Measurements from ENCODE around the gene CAST.
A peak's percentile ranks its signal among the peaks of the same experiment; 100 is the strongest.
"Not testable (repeated sequence)": the region's sequence is repeated elsewhere in the genome, so short reads cannot be mapped to it uniquely, and the experiment has no call there.

CAST gene, protein sequence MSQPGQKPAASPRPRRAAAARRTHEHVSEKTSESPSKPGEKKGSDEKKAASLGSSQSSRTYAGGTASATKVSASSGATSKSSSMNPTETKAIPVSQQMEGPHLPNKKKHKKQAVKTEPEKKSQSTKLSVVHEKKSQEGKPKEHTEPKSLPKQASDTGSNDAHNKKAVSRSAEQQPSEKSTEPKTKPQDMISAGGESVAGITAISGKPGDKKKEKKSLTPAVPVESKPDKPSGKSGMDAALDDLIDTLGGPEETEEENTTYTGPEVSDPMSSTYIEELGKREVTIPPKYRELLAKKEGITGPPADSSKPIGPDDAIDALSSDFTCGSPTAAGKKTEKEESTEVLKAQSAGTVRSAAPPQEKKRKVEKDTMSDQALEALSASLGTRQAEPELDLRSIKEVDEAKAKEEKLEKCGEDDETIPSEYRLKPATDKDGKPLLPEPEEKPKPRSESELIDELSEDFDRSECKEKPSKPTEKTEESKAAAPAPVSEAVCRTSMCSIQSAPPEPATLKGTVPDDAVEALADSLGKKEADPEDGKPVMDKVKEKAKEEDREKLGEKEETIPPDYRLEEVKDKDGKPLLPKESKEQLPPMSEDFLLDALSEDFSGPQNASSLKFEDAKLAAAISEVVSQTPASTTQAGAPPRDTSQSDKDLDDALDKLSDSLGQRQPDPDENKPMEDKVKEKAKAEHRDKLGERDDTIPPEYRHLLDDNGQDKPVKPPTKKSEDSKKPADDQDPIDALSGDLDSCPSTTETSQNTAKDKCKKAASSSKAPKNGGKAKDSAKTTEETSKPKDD
- 199 to 245 (median 211) reads per million in 4 experiments for total RNA-seq

DNA sequence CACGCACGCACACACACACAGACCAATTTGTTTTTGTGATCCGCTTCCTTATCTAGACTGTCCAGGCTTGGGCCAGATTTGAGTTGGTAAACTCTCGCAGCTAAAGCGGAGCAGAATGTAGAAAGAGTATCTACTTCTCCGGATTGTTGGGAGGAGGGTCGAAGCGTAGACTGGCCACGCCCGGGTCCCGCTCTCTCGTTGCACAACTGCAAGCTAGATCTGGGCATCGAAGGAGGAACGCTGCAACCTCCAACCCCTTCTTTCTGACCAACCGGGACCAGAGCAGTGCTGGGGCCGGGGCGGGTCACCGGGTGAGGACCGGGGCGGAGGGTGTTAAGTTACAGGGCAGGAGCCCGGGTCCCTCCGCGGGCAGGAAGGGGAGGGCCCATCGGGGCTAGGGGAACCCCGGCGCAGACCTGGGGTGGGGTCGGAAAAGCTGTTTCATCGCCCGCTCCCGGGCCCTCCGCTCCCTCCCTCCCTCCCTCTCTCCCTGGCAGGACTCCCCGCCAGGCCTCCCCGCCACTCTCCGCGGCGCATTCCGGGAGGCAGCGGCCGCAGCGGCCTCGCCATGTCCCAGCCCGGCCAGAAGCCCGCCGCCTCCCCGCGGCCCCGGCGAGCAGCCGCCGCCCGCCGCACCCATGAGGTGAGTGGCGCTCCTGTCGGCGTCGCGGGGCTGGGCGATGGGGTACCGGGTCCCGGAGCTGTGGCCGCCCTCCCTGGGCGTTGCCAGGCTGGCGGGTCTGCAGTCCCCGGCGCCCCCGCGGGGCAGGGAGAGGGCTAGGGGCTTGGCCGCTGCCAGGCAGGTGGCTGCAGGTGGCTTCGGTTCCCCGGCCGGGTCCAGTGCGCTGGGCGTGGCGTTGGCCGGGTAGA lies at the start of gene CAST:
CAST (plus strand) TSS at position 522 of the 870 bp plus-strand sequence; CDS start at position 569, 47 bp downstream.
- DNase-seq: peak; percentile 55

DNA sequence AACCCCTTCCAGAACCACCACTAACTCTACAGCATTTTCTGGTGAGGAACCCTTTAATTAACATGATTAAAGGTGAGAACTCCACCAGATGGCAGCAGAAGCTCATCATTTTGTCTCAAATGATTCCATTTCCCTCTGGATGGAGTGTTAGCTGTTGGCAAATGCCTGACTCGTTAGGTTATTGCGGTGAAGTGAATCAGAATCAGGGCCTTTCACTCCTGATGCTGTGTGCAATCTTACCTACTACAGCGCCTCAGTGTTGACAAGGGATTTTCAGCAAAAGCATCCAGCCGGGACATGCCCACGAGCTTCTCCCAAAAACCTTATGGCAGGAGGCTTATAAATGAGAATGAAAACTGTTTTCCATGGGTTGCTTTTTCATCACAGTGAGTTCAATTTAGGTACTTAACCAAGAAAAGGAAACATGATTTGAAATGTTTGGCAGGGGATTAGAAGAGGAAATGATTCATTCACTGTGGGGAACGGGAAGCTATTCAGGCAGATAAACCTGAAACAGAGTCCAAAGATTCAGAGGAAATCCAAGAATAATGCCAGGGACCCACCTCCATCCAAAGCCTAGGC lies 48.0 kb upstream of the CAST start:
- DNase-seq: peak; percentile 11

DNA sequence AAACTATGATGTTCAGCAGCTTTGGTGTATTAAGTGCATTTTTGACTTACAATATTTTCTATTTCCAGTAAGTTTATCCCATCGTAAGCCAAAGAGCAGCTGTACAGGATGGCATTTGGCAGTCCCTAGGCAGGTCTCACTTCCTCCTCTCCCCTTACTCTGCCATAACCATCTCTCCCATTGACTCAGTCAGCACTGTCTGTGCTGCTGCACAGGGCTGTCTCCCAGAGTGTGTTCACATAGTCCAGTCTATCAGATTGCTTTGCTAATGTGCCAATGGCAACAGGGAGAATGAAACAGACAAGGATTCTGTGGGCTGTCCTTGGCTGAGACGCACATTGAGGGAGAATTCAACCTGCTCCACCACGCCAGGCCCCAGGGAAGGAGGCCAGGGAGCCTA lies 47.0 kb upstream of the CAST start:
- DNase-seq: no peak

DNA sequence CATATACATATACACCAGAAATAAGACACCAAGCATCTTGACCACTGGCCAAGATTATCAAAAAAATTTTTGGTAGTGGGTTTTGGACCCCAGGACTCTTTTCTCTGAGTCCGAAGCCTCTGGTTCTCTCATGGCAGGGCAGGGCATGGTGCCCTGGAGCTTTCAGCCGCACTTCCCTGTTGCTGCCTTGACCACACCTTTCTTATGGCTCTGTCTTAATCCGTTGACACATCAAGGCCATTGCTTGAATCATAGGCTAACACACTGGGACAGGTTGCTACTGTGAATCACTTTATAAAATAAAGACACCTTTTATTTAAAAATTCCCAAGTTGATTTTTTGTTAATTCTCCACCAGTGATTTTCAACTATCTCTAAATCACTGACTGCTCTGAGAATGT lies 45.4 kb upstream of the CAST start:
- no peak for DNase-seq

DNA sequence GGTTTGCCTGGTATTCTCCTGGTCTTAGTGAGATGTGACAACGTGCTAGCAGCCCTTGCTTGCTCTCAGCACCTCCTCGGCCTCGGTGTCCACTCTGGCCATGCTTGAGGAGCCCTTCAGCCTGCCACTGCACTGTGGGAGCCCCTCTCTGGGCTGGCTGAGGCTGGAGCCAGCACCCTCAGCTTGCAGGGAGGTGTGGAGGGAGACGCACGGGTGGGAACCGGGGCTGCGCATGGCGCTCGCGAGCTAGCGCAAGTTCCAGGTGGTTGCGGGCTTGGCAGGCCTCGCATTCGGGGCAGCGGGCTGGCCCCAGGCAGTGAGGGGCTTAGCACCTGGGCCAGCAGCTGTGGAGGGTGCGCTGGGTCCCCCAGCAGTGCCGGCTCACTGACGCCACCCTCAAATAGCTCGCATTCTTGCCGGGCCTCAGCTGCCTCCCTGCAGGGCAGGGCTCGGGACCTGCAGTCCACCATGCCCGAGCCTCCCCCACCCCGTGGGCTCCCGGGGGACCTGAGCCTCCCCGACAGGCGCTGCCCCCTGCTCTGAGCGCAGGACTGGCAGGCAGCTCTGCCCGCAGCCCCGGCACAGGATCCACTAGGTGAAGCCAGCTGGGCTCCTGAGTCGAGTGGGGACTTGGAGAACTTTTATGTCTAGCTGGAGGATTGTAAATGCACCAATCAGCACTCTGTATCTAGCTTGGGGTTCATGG lies 43.7 kb upstream of the CAST start:
- not testable (repeated sequence) for DNase-seq

DNA sequence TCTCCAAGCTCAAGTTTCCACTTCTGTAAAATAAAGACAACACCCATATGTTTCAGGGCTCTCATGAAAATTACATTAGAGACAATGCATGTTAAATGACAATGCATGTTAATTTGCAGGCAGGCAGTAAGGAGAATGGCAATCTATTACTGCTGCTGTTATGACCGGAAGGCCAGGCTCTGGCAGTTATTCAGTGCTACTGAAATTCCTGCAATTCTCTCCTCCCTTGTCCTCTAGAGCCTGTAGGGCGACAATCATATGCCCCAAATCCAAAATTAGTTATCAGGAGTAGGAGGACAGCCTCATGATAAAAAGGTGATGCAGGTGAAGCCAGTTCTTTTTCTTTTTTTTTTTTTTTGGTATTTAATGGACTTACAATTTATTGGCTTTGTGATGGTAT lies 42.2 kb upstream of the CAST start:
- DNase-seq: no peak

DNA sequence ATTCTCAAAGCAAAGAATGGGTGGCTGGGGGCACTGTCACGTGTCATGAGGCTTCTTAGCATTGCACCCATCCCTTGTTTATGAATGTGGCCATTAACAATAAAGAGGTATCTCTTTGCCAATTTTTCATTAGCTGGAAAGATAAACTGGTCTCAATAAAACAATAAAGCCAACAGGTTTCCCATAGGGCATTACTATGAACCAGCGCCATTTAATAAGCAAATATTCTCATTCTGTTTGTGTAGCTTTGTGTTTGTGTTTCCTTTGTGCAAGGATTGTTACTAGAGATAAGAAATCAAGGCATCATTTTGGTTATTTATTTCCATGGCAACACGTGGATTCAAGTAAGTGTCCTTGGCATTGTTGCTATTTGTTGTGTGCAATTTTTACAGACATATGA lies 37.6 kb upstream of the CAST start:
- DNase-seq: no peak

DNA sequence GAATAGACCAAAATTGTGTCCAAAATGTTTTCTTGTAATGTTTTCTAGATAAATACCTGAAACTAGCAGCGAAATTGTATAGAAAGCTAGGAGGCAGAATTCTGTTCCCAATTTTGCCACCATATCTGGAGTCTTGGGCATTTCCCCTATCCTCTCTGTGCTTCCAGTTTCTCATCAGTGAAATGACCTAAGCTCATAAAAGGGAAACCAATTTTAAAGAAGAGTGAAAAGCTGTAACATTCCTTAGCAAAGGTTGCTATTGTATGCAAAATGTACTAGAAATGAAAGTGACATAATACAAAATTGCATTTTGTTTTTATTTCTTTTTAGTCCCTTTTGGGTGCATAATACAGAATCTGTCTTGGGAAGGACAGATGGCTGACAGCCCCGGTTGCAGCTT lies 36.8 kb upstream of the CAST start:
- no peak for DNase-seq

DNA sequence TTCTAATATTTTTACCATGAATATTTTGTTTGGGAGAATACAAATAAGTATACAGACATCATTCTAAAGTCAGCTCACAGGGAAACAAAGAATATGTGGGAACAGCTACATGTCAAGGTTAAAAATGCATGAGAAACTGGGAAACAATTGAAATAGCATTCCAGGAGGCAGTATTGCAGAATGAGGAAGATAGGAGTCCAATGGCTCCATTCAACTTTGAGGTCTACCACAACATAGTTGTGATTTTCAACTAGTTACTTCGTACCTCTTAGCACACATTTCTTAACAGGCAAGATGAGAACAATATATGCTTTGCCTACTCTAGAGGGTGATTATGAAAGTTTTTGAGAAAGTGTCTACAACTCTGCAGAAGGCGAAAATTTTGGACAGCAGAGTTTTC lies 35.2 kb upstream of the CAST start:
- no peak for DNase-seq

DNA sequence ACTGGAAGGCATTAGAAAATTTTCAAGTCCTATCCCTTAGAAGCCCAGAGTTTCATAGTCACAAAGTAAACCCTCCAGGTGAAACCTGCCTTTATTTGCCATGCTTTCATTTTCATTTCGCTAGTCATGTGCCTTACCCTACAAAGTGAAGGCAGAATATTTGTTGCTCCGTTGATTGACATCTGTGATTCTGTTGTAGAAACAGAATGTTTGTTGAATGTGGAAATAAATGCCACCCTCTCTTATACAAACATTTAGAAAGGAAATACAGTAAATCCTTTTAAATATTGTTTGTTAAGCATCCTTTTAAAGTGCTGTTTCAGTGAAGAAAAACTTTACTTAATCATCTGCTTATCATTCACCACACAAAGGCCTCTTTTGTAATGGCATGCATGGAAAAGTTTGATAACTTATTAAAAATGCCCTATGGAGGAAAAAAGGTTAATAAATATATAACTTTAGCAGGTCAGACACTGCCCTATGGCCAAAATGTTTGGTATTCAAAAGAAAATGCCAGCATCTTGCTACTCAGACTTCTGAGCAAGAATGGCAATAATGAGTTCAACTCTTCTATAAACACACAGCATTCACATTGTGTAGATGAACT lies 34.3 kb upstream of the CAST start:
- DNase-seq: no peak

DNA sequence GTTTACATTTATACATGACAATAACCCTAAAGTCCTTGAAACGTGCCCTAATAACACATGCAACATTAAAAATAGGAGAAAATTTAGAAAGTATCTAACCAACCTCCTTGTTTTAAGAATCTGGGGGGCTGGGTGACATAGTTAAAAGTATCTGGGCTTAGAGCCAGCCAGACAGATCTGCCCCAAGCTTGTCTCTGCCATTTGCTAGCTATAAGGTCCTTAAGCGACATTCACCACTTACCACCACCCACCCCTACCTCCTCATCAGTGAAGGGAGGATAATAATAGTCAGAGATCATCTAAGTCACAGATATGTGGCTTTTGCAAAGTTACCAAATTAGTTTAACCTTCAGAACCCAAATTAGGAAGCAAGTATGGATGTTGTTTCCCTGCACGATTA lies 33.8 kb upstream of the CAST start:
- DNase-seq: no peak

DNA sequence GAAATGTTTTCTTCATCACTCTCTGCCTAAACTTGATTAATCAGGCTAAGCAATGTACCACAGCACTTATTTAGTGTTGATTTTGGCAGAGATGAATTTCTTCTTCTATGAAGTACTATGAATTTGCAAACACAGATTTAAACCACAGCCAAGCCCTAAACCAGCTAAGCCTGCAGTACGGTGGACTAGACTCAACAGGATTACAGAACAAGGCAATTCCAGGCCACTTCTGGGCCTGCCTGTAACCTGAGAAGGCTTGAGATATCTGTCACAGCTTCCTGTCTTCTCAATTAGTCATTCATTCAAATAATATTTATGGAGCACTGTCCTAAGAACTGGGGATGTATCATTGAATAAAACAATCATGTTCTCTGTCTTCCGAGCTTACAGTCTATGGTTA lies 32.4 kb upstream of the CAST start:
- DNase-seq: no peak

DNA sequence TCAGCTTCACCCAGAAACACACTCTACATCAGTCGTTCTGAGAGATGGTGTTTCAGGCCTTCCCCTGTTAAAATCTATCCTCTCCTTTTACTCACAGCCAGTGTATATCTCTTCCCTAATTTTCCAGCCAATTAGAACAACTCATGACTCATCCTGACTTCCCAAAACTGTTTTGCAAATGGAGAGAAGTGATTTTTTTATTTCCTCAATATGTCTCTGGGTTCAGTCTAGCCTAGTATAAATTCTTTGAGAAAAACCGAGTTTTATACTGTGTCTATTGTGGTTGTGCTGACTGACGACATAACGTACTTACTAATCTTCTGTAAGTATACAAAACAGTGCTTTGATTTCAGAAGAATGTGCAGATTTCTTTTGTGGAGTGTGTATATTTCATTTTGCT lies 28.4 kb upstream of the CAST start:
- DNase-seq: no peak

DNA sequence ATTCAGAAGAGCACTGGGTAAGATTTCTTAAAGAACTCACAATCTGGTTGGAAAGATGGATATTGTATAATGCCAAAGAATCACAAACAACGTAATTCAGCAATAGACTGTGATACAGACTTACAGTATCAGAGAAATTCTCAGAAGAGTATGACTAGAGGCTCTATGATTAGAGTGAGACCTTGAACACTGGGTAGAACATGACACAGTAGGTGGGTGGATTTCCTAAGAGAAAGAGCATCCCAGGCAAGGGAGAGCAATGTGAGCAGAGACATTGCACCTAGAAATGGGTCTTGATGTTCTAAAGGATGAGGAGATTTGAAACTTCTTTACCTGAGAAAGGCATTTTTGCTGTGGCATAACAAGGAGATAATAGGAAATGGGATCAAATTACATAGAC lies 27.3 kb upstream of the CAST start:
- DNase-seq: no peak

DNA sequence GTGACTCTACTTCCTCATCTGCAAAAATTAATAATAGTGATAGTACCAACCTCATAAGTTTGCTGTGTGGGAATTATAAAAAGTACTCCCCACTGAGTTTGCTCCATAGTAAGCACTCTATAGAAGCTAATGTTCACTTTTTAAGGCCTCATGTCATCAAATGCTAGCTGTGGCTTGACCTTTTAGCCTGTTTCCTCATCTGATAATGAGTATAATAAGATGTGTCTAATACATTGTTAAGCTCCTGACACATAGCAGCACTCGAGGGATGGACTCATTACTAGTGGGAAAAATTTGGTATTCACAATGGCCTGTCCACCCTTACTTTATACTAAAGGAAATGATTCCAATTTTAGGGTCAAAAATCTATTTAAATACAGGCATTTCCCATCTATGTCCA lies 26.1 kb upstream of the CAST start:
- no peak for DNase-seq

DNA sequence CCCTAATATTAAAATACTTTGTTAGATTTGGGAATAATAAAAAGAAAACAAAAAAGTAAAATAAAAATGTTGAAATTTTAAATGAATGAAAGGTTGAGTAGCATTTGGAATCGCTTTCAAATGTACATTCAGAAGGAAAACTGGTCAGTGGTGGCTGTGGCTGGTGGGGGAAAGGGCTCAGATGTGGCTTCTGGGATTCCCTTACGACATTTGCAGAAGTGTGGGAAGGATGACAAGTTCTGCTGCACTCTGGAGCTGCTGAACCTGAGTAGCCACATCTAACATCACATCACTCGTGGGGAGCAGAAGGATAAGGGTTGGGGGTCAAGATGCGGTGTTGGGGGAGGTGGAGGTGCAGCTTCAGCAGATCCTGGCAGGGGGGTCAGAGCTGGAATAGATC lies 25.6 kb upstream of the CAST start:
- DNase-seq: no peak

DNA sequence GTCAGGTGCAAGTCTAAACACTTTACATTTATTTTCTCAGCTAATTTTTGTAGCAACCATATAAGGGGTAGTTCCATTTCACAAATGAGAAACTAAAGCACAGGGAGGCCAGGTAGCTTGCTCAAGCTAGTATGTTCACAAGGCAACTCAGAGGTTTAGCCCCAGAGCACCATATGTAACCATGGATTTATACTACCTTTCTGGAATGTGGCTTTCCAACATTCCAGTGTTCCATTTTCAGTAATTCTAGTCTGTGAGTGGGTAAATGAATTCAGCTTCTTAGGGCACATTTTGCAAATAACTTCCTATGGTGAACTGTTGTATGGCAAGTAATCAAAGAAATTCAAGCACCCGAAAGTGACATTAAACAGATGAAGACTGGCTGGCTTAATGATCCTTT lies 25.0 kb upstream of the CAST start:
- DNase-seq: no peak

DNA sequence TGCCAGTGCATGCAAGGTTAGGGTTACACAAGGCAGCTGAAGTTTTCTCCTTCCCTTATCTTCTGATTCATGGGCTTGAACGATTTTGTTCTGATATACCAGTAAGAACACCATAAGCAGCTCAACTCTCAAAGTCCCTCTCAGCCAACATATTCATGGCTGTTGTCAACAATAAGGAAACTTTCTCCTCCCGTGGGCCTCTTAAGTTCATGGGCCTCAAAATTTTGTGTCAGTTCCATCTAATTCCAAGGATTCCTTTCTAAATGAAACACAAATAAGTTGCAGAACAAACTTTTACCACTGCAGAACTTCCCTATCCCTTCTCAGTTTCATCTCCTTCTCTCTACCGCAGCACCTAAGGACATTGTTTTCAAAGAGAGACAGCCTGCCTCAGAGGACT lies 23.6 kb upstream of the CAST start:
- DNase-seq: no peak

DNA sequence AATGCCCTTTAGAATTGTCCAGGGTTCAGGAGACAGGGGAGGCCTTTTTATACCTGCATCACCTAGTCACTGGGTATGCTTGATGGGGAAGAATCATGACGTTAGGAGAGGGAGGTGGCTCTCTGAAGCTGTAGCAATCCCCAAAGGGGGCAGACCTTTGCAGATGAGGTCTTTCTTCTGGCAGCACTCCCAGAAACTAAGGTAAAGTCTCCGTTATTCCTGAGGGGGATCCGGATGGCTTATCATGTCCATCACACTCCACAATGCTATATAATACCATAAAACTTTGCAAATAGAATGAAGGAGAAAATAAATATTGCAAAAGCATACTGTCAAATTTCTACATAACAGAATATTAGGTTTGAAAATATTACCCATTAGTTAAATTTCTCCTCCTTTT lies 21.5 kb upstream of the CAST start:
- no peak for DNase-seq

DNA sequence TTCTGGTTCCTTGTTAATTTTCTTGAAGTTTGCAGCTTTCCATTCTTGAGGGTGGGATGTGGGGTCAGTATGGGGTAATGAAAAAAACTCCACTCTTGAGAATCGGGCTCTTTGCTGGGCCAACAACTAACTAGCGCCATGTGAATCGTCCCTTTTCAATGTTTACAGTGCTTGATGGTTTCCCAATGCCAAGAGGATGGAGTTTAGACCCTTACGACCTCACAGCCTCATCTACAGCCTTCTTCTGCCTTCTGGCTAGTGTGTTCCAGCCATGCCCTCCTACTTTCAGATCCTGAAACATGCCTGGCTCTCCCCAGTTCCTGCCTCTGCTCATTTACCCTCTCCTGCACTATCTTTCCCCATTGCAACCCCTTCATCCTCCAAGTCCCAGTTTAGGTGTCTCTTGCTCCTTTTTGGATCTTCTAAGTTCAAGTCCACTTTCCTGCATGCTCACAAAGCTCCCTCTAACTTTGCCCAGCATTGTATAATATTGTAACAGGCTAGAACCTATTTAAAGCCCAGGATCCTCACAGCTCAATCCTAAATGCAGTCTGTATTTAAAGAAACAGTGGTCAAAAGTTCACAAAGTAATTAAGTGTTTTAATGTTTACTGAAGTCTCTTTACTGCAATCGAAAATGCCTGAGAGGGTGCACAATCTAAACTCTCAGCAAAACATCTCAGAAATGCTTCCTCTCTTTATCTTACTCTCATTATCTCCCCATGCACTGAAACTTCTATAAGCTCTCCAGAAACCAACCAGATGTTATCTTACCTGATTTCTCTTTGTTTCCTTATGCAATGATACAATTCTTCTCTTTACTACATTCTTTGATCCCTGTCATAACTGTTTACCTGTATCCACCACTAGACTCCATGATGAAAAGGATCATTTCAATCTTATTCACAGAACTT lies 20.6 kb upstream of the CAST start:
- no peak for DNase-seq

DNA sequence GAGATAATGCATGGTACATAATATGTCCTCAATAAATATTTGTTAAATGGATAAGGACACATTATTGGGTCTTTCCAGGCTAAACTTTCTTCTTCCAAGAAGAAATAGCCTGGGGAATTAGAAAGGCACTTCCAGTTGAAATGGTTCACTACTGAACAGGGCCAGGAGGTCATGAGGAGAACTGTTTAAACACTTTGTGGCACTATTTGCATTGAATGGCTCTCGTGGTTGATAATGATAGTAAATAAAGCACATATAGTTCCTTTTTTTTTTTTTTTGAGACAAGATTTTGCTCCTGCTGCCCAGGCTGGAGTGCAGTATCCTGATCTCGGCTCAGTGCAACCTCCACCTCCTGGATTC lies 19.9 kb upstream of the CAST start:
- no peak for DNase-seq

Data from effector CD8-positive, alpha-beta T cell (primary cell).